Measurements from ENCODE around the gene DCLK2.

Gene DCLK2

DNA sequence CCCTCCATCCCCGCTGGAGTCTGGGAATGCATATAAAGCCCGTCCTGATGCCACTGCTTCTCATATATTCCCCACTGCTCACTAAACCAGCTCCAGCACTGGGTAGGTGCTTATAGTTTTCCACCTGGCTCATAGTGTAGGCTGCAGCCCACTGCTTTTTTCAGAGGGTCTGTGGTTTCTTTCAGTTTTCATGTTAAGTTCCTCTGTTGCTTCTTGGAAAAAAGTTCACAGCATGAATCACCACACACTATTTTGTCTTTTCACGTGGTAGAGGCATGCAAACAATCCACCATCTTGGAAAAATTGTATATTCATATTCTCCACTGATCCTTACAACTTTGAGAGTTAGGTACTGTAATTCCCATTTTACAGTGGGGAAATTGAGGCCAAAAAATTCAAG lies 39.4 kb downstream of the DCLK2 start:
- no peak for DNase-seq (ENCODE audit: low spot score)

DNA sequence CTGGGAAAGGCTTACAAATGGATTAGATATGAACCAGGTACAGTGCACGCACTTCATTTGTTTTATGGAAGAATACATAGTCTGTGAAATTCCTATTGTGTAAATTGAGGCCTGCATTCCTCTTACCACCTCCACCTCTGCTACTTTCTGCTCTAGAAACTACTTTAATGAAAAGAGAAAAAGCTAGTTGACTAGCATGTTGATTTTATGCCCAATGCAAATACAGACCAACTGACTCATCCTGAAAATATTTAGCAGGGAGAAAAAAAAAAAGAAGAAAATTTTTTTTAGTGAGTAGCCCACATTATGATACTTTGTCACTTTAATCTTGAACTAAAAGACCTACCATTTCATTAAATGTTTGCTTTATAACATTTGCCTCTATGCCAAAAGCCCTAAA lies 41.2 kb downstream of the DCLK2 start:
- DNase-seq (ENCODE audit: low spot score) = peak; percentile 28

DNA sequence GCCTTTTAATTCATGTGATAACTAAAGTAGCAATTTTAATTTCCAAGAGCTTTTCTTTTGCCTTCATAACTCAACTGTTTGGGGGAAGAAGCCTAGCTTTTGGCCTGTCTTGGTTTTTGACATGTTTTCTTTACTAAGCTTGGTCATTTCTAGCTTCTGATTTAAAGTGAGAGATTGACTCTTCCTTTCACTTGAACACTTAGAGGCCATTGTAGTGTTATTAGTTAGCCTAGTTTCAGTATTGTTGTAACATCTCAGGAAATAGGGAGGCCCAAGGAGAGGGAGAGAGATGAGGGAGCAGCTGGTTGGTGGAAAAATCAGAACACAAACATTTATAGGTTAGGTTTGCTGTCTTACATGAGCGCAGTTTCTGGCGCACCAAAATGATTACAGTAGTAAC lies 44.8 kb downstream of the DCLK2 start:
- no peak for DNase-seq (ENCODE audit: low spot score)

DNA sequence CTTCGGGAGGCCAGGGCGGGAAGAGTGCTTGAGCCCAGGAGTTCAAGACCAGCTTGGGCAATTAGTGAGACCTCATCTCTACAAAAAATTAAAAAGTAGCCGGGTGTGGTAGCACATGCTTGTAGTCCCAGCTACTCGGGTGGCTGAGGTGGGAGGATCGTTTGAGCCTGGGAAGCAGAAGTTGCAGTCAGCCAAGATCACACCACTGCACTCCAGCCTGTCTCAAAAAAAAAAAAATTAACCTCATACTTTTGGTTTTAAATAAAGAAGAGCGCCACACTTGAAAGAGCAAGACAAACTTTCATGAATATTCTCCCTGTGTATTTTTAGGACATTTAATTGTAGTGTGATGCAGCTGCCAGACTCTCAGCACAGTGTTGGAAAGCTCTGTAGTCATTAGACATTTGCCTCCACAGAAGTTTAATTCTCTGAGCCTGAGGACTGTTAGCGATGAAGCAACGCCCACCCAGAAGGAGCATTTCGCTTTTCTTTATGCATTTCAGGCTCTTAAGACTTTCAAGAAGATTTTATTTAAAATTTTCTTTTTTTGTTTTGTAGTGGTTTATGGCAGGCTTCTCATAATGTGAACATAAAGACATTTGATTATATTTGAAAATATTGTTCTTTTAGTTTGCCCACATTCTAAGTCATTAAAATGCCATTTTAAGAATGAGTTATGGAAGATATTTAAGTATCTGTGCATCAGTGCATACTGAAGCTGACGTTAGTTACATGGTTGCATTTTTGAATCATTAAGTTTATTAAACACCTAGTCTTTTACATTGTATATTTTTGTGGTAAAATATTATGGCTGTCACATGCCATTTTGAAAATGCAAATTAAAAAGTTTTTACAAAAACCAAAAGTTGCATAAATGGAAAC lies 45.8 kb downstream of the DCLK2 start:
- no peak for DNase-seq (ENCODE audit: low spot score)

DNA sequence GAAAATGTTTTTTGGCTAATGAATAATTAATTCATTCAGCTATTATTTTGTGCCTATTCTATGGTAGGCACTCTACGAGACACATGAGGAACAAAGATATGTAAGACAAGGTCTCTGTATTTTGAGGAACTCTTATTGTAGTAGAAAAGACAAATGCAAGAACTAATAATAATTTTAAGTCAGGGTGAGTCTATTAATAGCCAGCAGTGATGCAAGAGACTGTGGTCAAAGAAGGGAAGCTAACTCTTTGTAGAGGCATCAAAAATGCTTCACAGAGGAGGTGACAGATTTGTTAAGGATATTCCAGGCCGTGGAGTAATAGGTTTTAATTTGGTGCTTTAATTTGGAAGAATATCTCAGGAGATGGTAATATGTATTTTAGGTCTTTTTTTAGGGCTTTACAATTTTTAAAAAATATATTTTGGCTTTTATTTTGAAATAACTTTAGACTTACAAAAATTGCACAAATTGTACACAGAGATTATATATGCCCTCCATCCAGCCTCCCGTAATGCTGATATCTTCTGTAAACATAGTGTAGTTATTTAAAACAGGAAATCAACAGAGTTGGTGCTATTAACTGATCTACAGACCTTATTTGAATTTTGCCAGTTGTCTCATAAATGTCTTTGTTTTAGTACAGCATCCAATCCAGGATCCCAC lies 48.1 kb downstream of the DCLK2 start:
- DNase-seq (ENCODE audit: low spot score) = no peak

DNA sequence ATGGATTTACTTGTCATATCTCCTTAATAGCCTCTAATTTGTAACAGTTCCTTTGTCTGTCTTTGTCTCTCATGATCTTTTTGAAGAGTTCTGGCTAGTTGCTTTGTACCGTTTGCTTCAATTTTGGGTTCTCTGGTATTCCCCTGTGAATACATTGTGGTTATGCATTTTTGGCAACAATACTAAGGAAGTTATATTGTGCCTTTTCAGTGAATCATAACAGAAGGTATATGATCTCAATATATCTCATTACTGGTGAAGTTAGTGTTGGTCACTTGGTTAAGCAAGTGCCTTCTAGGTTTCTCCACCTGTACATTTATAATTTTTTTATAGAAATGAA lies 48.6 kb downstream of the DCLK2 start:
- no peak for DNase-seq (ENCODE audit: low spot score)

DNA sequence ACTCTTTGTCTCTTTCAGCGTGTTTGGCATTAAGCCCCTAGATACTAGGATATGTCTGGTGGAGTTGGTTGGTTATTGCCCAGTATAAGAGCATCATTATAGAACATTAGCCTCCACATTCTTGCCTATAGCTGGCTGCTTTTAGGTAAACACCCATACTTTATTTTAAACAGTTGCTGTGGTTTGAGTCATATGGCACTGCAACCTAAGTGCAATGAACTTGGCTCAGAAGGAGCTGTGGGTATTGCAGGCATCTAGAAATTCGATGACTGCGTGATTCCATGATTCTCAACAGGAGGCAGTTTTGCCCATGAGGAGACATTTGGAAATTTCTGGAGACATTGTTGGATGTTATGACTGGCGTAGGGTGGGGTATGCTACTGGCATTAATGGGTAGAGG lies 49.5 kb downstream of the DCLK2 start:
- no peak for DNase-seq (ENCODE audit: low spot score)

DNA sequence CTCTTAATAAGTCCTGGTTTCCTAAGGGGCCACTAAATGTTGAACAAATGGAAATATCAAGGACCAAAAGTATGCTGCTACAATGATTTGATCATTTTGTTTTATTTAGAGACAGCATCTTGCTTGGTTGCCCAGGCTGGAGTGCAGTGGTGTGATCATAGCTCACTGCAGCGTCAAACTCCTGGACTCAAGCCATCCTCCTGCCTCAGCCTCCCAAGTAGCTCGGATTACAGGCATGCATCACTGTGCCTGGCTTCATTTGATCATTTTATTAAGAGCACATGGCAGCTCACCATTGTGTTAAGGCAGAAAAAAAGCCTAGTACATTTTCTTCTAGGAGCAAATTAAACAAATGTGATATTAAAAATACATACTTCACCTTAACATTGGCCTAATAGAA lies 52.7 kb downstream of the DCLK2 start:
- DNase-seq (ENCODE audit: low spot score) = no peak

DNA sequence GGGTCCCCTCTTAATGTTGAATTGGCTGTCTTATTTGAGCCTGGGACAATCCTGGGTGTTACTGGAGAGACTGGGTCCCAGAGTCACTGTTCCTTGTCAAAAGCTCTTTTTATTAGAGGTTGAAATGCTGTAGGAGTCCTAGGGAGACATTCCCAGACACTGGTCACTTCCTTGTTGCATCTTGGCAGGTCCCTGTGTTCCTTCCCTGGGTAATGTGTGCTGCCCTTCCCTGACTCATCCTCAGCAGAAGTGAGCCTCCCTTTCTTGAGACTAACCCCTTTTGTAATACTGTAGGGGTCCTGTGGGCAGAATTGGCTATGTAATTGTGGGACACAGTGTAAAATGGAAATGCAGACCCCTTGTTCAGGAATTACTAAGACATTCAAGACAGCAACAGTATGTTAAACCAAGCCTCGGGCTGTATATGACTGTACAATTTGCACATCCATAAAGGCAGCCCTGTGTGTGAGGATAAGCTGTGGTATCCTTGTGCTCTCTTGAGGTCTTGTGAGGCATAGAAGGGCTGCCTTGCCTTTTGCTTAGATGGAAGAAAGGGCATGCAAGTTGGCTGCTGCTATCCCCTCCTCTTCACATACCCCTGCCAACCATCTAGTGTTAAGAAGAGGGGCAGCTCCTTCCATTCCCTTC lies 53.5 kb downstream of the DCLK2 start:
- DNase-seq (ENCODE audit: low spot score) = no peak

DNA sequence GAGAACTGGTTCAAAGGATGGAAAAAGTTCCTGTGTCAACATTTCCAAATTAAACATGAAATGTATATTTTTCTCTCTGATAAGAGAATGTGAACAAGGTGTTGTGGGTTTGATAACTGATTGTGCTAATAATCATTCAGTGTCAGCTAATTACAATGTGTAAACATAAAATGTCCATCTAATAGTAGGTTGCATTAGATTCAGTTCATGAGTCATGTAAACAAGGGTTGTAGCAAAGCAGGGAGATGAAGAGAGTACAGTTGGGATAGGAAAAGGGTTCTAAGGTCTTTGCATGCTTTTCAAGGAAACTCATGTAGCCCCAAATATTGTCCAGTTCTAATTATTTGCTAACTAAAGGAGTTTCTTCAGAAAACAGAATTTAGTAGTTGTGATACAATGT lies 55.4 kb downstream of the DCLK2 start:
- no peak for DNase-seq (ENCODE audit: low spot score)

DNA sequence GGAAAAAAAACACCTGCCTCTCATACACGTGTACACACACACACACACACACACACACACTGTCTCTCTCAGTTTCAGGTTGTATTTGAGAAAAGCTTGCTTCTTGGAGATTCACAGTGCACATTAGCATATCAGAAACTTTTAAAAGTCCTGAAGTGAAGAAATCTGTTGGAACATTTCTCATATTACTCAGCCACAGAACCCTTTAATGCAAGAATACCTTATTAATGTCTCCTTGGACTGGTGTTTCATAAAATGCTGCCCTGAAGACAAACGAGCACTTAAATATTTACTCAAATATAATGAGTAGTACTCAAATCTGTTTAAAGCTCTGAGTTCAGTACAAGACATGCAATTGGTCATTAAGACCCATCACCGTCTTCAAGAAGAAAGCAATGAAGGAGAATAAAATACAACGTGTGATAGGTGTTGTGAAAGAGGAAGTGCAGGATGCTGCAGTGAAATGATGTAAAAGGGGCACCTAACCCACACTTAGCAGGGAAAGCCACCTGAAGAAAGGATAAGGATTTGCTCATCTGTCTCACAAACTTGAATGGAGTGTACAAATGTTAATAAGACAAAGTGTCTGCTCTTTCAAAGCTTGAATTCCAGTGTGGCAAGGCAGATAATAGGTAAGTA lies 57.0 kb downstream of the DCLK2 start:
- DNase-seq (ENCODE audit: low spot score) = no peak

DNA sequence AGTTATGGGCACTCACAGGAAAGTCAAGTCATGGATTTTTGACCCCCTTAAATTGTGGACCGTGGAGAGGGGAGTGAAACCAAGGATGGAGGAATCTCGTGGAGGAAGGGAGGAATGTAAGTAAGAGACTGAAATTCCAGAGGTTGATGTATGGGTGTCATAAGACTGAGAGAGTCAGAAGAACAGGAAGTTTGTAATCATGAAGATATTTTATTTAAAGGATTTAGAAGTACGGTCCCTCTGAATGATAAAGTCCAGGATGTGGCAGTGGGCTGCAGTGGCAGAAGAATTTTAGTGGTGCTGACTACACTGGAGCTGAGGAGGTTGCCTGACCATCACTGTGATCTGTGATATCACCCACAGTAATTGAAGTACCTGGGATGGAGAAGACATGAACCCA lies 57.8 kb downstream of the DCLK2 start:
- DNase-seq (ENCODE audit: low spot score) = peak; percentile 30

DNA sequence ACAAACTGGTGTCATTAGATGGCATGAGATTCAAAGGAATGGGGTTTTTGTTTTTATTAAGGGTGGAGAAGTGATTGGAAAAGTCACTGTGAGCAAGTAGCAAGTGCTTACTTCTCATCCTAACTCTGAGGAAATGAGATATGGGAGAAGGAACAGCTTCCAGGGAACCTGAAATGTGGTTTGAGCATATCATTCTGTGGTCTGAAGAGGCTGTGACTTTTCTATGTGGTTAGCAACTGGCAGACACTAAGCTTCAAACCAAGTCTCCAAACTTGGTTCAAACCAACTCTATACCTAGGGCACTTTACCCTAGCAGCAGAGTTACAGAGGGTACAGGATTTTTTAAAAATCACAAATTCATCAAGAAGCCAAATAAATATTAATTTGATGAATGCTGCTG lies 58.2 kb downstream of the DCLK2 start:
- DNase-seq (ENCODE audit: low spot score) = no peak

DNA sequence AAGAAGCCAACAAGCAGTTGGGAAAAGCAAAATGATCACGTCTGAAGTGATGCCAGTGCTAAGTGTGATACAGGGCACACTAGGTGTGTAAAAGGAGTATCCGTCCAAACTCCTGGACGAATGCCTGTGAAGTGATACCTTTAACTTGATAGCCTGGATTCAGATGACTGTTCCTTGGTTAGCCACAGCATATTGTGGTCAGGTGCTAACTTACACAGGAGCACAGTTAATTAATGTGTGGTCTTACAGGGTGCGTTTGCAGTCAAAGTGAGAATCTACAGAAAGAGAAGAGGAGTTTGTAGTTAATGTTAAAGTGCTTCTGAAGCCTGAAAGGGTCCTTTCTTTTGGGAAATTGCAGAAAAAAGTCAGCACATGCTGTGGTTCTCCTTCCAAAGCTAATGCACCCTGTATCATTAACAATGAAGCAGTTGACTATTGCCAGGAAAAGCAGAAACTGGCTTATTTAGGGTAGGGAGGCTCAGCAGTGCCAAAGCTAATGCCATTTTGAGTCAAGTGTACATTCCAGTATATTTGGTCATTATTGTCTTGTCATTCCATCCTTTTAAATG lies 61.1 kb downstream of the DCLK2 start:
- DNase-seq (ENCODE audit: low spot score) = no peak

DNA sequence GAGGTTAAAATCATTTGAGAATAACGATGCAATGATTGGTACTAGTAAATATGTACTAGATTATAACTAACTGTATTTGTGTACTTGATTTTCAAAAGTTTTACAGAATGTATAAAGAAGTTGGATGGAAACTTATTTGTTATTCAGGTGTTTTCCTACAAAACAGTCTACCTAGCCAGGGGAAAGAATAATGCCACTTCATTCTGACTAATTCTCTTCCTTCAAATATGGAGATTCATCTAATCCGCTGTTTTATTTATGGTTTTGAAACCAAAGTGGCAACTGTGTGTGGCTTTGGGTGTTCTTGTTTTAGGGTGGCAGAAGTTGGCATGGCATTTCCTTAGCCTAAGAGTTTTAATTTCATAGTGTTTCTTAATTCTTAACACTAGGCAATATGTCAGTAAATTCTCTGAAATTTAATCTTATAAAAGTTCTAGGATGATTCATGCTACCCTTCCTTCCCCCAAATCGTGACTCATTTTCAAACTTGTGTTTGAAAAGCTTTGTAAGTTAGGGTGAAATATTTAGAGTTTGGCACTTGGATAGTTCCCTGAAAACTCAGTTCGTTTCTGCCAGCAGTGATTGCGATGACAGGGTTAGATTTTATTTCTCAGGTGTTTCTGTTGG lies 62.6 kb downstream of the DCLK2 start:
- peak; percentile 36 for DNase-seq (ENCODE audit: low spot score)

DNA sequence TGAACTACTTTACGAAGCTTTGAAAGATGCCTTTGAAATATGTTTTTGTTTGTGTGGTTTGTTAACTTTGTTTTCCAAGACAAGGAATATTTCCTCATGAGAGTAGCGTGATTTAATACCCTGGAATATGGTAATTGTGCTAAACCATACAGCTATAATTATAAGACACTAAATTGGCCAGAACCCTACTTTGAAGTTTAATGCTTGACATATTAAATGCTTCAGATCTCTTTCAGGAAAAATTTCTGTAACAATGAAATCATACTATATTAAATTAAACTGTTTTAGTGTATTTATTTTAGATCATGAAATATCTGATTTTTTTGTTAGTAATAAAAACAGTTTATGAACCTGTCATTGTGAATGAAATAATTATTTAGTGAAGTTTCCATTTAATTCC lies 63.5 kb downstream of the DCLK2 start:
- no peak for DNase-seq (ENCODE audit: low spot score)

DNA sequence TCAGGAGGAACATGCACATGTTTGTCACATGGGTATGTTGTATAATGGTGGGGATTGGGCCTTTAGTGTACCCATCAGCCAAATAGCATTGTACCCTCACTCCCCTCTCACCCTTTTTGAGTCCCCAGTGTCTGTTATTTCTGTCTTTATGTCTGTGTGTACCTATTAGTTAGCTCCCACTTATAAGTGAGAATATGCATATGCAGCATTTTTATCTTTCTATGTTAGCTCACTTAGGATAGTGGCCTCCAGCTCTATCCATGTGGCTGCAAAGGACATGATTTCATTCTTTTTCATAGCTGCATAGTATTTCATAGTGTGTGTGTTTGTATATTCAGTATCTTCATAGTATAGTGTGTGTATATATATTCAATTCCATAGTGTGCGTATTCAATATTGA lies 64.6 kb downstream of the DCLK2 start:
- no peak for DNase-seq (ENCODE audit: low spot score)

DNA sequence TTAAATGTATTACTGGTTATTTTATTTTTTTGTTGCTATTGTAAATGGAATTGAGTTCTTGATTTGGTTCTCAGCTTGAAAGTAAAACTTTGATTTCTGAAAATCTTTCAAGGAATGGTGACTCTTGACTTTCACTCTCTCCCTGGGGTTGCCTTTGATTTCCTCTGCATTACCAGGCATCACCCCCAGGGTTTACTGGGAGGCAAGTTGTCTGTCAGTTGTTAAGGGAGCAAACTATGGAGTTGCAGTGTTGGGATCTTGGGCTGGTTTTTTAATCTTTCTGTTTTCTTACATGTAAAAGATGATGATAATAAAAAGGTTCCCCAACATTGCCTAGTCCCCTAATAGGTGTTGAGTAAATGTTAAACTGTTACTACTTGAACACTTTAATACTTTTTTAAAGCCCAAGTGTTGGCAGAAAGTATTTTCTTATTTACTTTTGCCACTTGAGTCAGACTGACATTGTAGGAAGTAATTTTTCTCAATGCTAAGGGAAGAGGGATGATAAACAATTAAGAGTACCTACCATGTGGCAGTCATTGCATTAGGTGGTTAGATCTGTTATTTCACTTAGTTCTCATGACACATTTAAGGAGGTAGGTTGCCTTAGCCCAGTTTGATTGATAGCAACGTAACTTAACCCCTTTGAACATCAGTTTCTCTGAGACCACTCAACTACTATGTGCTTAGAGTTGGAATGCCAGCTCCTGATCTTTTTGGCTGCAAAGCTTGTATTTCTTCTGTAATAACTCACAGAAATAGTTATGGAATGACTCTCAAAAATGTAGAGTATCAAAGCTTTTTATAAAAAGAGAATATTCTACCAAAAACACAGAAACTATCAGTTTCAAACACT lies 67.1 kb downstream of the DCLK2 start:
- DNase-seq (ENCODE audit: low spot score) = no peak

DNA sequence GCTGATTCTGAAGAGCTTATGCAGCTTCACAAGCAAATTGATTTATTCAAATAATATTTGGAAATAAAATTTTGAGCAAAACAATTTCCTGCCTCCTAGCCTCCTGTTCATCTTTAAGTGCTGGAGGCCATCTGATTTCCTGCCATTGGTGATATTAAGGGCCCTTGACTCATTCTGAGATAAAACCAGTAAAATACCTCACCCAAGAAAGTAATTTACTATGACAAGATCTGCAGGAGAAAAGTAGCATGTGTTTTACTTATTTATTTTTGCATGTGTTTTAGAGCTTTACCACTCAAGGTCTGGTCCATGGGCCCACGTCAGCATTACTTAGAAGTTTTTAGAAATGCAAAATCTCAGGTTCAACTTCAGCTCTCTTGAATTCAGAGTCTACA lies 67.7 kb downstream of the DCLK2 start:
- no peak for DNase-seq (ENCODE audit: low spot score)

DNA sequence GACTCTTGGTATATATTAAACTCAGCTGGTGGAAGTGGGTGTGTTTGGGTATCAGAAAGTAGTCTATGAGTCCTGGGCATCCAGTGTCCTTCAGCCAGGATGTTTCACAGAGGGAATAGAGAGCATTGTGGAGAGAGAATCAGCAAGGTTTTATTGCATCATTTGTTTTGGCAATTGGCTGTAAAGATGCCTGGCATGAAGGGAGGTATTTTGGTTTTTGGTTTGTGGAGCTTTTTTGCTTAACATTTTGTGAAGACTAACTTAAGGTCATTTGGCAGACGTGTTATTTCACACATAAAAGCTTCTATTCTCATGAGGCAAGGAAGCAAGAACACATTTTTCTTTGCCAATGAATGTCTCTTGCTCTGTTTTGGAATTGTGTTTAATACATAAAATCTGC lies 71.1 kb downstream of the DCLK2 start:
- no peak for DNase-seq (ENCODE audit: low spot score)

DNA sequence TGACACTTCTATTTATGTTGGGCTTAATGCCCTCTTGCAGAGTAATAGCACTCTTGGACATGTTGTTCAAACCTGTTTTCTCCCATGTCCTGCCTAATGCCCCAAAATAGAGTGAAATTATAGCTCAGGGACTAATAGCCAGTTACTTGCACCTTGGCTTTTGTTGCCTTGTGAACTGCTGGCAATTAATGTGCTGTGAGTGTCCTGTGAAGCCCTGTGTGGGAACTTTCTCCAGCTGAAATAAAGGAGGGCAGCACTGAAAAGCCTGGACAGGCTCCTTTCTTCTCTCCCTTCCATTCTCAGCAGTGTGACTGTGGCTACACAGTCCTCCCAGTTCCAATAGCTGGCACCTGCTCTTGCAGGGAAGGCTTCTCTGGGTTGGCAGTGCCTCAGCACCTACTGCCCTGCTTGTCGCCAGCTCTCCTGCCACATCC lies 72.4 kb downstream of the DCLK2 start:
- DNase-seq (ENCODE audit: low spot score) = no peak
